ENCODE data around the gene CCDC66.
"Not testable (repeated sequence)": the region's sequence is repeated elsewhere in the genome, so short reads cannot be mapped to it uniquely, and the experiment has no call there.

CCDC66 gene

GRCh38 chr3:56556908-56557830 is at the start of gene CCDC66:
Gene CCDC66, plus strand, starts transcription at chr3:56557175. Its CDS starts 68 bp downstream, at chr3:56557243.
- Histone ChIP-seq H3K4me1 (ENCODE audit: control insufficient read depth, insufficient read depth, low read length) (peaks cover 2% of the 10 kb centered on the region), H3K27me3 (ENCODE audit: control insufficient read depth, insufficient read depth, low read length) (no peaks in the 10 kb centered on the region), H3K9ac (ENCODE audit: low read depth, low read length) (peak within 1 kb of the TSS; percentile 91), H3K36me3 (ENCODE audit: control insufficient read depth, insufficient read depth, low read length) (no peaks in the 10 kb centered on the region), H3K9me3 (ENCODE audit: control insufficient read depth, insufficient read depth, low read length) (no peaks in the 10 kb centered on the region), H3K4me3 (ENCODE audit: low read depth, low read length) (peak within 1 kb of the TSS; percentile 91)

GRCh38 chr3:56519641-56520040 is 37.3 kb upstream of the CCDC66 start:
- no peak overlapping the region for H3K4me3 ChIP-seq (ENCODE audit: low read depth, low read length)
- H3K27me3 ChIP-seq (ENCODE audit: control insufficient read depth, insufficient read depth, low read length), result no peaks in the 10 kb centered on the region
- H3K9me3 ChIP-seq (ENCODE audit: control insufficient read depth, insufficient read depth, low read length), result no peaks in the 10 kb centered on the region
- no peak overlapping the region for H3K9ac ChIP-seq (ENCODE audit: low read depth, low read length)
- no peaks in the 10 kb centered on the region for H3K4me1 ChIP-seq (ENCODE audit: control insufficient read depth, insufficient read depth, low read length)
- H3K36me3 ChIP-seq (ENCODE audit: control insufficient read depth, insufficient read depth, low read length), result no peaks in the 10 kb centered on the region

DNA sequence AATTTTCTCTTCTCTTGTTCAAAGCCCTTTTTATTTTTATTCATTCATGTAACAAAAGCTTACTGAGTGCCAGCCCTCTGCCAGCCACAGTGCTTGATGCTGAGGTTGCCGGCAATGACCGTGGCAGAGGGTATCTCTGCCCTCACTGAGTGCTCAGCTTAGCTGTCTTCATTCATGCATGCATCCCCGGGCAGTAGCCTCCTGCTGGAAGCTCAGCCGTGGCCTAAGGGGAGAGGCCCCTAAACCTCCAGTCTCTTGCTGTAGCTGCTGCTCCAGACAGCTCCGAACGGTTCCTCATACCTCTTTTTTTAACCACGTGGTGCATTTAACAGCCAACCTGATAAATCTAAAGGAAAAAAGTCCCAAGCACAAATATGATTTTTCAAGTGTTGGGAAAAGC is 34.6 kb upstream of the CCDC66 start:
- Histone ChIP-seq H3K9me3 (ENCODE audit: control insufficient read depth, insufficient read depth, low read length) (no peaks in the 10 kb centered on the region), H3K4me1 (ENCODE audit: control insufficient read depth, insufficient read depth, low read length) (peaks cover 3% of the 10 kb centered on the region), H3K36me3 (ENCODE audit: control insufficient read depth, insufficient read depth, low read length) (no peaks in the 10 kb centered on the region), H3K4me3 (ENCODE audit: low read depth, low read length) (no peak overlapping the region), H3K9ac (ENCODE audit: low read depth, low read length) (no peak overlapping the region), H3K27me3 (ENCODE audit: control insufficient read depth, insufficient read depth, low read length) (no peaks in the 10 kb centered on the region)

- Histone ChIP-seq H3K36me3 (ENCODE audit: control insufficient read depth, insufficient read depth, low read length) (no peaks in the 10 kb centered on the region), H3K9ac (ENCODE audit: low read depth, low read length) (no peak overlapping the region), H3K27me3 (ENCODE audit: control insufficient read depth, insufficient read depth, low read length) (no peaks in the 10 kb centered on the region), H3K4me1 (ENCODE audit: control insufficient read depth, insufficient read depth, low read length) (peaks cover 3% of the 10 kb centered on the region), H3K4me3 (ENCODE audit: low read depth, low read length) (no peak overlapping the region), H3K9me3 (ENCODE audit: control insufficient read depth, insufficient read depth, low read length) (no peaks in the 10 kb centered on the region)
Observed at GRCh38 chr3:56525291-56525690, 31.7 kb upstream of the CCDC66 start.

DNA sequence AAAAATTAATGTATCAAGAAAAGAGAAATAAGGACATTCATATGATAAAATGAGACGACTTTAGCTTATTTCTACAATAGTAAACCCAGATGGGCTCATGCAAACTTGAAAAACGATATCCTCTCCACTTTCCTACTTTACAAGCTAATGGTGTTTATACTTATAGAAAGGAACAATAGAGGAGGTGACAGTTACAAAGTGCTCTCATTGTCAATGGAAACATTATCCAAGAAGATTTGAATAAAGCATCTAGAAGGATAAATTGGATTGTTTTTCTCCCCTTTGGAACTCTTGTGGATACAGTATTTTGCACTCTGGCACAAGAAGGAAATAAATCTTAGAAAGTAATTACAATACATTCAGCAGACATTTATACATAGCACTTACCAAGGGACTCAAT is 20.2 kb upstream of the CCDC66 start:
- Histone ChIP-seq H3K9me3 (ENCODE audit: control insufficient read depth, insufficient read depth, low read length) (no peaks in the 10 kb centered on the region), H3K4me3 (ENCODE audit: low read depth, low read length) (no peak overlapping the region), H3K27me3 (ENCODE audit: control insufficient read depth, insufficient read depth, low read length) (no peaks in the 10 kb centered on the region)

DNA sequence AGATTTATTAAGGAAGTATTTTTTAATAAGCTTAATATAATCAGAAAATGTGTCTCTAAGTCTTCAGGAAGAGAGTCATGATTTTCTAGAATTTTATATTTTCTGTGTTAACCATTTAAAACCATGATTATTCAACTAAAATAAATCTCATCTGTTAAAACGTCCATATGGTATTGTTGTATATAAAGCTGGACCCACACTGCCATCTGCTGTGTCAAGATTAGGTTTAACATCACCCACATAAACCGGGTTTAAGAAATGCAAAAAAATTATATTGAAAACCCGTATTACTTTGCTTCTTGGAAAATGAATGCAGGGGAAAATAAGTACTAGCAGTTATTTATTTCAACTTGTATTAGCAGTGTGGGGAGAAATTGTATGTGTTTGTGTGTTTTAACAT is 9.5 kb upstream of the CCDC66 start:
- H3K9ac ChIP-seq (ENCODE audit: low read depth, low read length), result no peak overlapping the region

More for the DNA sequence above, 20.2 kb upstream of the CCDC66 start:
- H3K4me1 ChIP-seq (ENCODE audit: control insufficient read depth, insufficient read depth, low read length), result no peaks in the 10 kb centered on the region
- H3K9ac ChIP-seq (ENCODE audit: low read depth, low read length), result no peak overlapping the region
- H3K36me3 ChIP-seq (ENCODE audit: control insufficient read depth, insufficient read depth, low read length), result no peaks in the 10 kb centered on the region

GRCh38 chr3:56557831-56558170 is 826 bp downstream of the CCDC66 start:
- Histone ChIP-seq H3K4me3 (ENCODE audit: low read depth, low read length) (peak overlapping the region; percentile 91), H3K9ac (ENCODE audit: low read depth, low read length) (peak overlapping the region; percentile 1), H3K9me3 (ENCODE audit: control insufficient read depth, insufficient read depth, low read length) (no peaks in the 10 kb centered on the region), H3K4me1 (ENCODE audit: control insufficient read depth, insufficient read depth, low read length) (peaks cover 2% of the 10 kb centered on the region), H3K27me3 (ENCODE audit: control insufficient read depth, insufficient read depth, low read length) (no peaks in the 10 kb centered on the region), H3K36me3 (ENCODE audit: control insufficient read depth, insufficient read depth, low read length) (no peaks in the 10 kb centered on the region)

More for the DNA sequence above, 9.5 kb upstream of the CCDC66 start:
- H3K9me3 ChIP-seq (ENCODE audit: control insufficient read depth, insufficient read depth, low read length), result no peaks in the 10 kb centered on the region
- H3K4me3 ChIP-seq (ENCODE audit: low read depth, low read length), result no peak overlapping the region
- H3K27me3 ChIP-seq (ENCODE audit: control insufficient read depth, insufficient read depth, low read length), result no peaks in the 10 kb centered on the region
- no peaks in the 10 kb centered on the region for H3K36me3 ChIP-seq (ENCODE audit: control insufficient read depth, insufficient read depth, low read length)
- no peaks in the 10 kb centered on the region for H3K4me1 ChIP-seq (ENCODE audit: control insufficient read depth, insufficient read depth, low read length)

- no peaks in the 10 kb centered on the region for H3K4me1 ChIP-seq (ENCODE audit: control insufficient read depth, insufficient read depth, low read length)
- H3K27me3 ChIP-seq (ENCODE audit: control insufficient read depth, insufficient read depth, low read length), result no peaks in the 10 kb centered on the region
- no peaks in the 10 kb centered on the region for H3K9me3 ChIP-seq (ENCODE audit: control insufficient read depth, insufficient read depth, low read length)
- peaks cover 18% of the 10 kb centered on the region for H3K36me3 ChIP-seq (ENCODE audit: control insufficient read depth, insufficient read depth, low read length)
- H3K4me3 ChIP-seq (ENCODE audit: low read depth, low read length), result no peak overlapping the region
- no peak overlapping the region for H3K9ac ChIP-seq (ENCODE audit: low read depth, low read length)
Observed at GRCh38 chr3:56573501-56573900, 16.5 kb downstream of the CCDC66 start.

DNA sequence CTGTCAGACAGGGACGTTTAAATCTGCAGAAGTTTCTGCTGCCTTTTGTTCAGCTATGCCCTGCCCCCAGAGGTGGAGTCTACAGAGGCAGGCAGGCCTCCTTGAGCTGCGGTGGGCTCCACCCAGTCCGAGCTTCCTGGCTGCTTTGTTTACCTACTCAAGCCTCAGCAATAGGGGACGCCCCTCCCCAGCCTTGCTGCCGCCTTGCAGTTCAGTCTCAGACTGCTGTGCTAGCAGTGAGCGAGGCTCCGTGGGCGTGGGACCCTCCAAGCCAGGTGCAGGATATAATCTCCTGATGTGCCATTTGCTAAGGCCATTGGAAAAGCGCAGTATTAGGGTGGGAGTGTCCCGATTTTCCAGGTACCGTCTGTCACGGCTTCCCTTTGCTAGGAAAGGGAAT is 25.0 kb downstream of the CCDC66 start:
- not testable (repeated sequence) for H3K9ac ChIP-seq (ENCODE audit: low read depth, low read length); H3K27me3 ChIP-seq (ENCODE audit: control insufficient read depth, insufficient read depth, low read length); H3K4me3 ChIP-seq (ENCODE audit: low read depth, low read length); H3K36me3 ChIP-seq (ENCODE audit: control insufficient read depth, insufficient read depth, low read length); H3K9me3 ChIP-seq (ENCODE audit: control insufficient read depth, insufficient read depth, low read length); H3K4me1 ChIP-seq (ENCODE audit: control insufficient read depth, insufficient read depth, low read length)

DNA sequence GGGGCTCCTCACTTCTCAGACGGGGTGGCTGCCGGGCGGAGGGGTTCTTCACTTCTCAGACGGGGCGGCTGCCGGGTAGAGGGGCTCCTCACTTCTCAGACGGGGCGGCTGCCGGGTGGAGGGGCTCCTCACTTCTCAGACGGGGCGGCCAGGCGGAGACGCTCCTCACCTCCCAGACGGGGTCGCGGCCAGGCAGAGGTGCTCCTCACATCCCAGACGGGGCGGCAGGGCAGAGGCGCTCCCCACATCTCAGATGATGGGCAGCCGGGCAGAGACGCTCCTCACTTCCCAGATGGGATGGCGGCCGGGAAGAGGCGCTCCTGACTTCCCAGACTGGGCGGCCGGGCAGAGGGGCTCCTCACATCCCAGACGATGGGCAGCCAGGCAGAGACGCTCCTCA is 27.3 kb downstream of the CCDC66 start:
- not testable (repeated sequence) for H3K9me3 ChIP-seq (ENCODE audit: control insufficient read depth, insufficient read depth, low read length); H3K36me3 ChIP-seq (ENCODE audit: control insufficient read depth, insufficient read depth, low read length); H3K27me3 ChIP-seq (ENCODE audit: control insufficient read depth, insufficient read depth, low read length); H3K9ac ChIP-seq (ENCODE audit: low read depth, low read length); H3K4me1 ChIP-seq (ENCODE audit: control insufficient read depth, insufficient read depth, low read length); H3K4me3 ChIP-seq (ENCODE audit: low read depth, low read length)

- H3K36me3 ChIP-seq (ENCODE audit: control insufficient read depth, insufficient read depth, low read length), result no peaks in the 10 kb centered on the region
- H3K9me3 ChIP-seq (ENCODE audit: control insufficient read depth, insufficient read depth, low read length), result no peaks in the 10 kb centered on the region
- no peak overlapping the region for H3K4me3 ChIP-seq (ENCODE audit: low read depth, low read length)
- H3K27me3 ChIP-seq (ENCODE audit: control insufficient read depth, insufficient read depth, low read length), result no peaks in the 10 kb centered on the region
- no peak overlapping the region for H3K9ac ChIP-seq (ENCODE audit: low read depth, low read length)
- peaks cover 5% of the 10 kb centered on the region for H3K4me1 ChIP-seq (ENCODE audit: control insufficient read depth, insufficient read depth, low read length)
Observed at GRCh38 chr3:56590814-56591213, 33.8 kb downstream of the CCDC66 start.

DNA sequence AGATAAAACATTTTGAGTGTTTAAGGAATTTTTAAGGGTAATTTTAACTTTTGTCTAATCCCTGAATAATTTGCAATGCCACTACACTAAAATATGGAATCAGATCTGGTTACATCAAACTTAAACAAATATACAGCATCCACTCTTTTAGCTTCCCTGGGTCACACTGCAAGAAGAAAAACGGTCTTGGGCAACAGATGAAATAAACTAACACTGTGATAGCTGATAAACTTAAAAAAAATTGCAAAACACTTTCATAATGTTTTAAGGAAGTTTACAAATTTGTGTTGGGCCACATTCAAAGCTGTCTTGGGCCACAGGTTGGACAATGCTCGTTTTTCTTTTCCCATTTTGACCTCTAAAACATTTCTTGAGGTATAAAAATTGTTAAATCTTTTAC is 34.3 kb downstream of the CCDC66 start:
- H3K4me3 ChIP-seq (ENCODE audit: low read depth, low read length), result no peak overlapping the region
- H3K4me1 ChIP-seq (ENCODE audit: control insufficient read depth, insufficient read depth, low read length), result peaks cover 5% of the 10 kb centered on the region
- H3K27me3 ChIP-seq (ENCODE audit: control insufficient read depth, insufficient read depth, low read length), result no peaks in the 10 kb centered on the region
- H3K9ac ChIP-seq (ENCODE audit: low read depth, low read length), result no peak overlapping the region
- no peaks in the 10 kb centered on the region for H3K36me3 ChIP-seq (ENCODE audit: control insufficient read depth, insufficient read depth, low read length)
- H3K9me3 ChIP-seq (ENCODE audit: control insufficient read depth, insufficient read depth, low read length), result no peaks in the 10 kb centered on the region

All from iPS-15b (cell line).